GM18505 (cell line): ENCODE measurements around the gene ZNF662.
"Not testable (repeated sequence)": the region's sequence is repeated elsewhere in the genome, so short reads cannot be mapped to it uniquely, and the experiment has no call there.

Experiments used
- ATAC-seq: cut with Tn5 transposase; IDR thresholded peaks from one replicate; pipeline ENCODE4 v1.9.1; 2021; ENCODE audit not compliant: unreplicated experiment
- POLR2A ChIP-seq: IDR thresholded peaks from 4 replicates; pipeline ENCODE4 v1.6.1; 2011; ENCODE audit warnings: borderline replicate concordance; ENCODE audit not compliant: insufficient read depth, insufficient read length; ENCODE audit errors: extremely low read depth

Gene ZNF662

GRCh38 chr3:42876940-42877720 is 28.8 kb upstream of the ZNF662 start:
- TF ChIP-seq POLR2A: no peak
- no peak for ATAC-seq

GRCh38 chr3:42877881-42878280 is 28.1 kb upstream of the ZNF662 start:
- TF ChIP-seq POLR2A: no peak
- ATAC-seq: no peak

- TF ChIP-seq POLR2A: no peak
- no peak for ATAC-seq
These were observed 25.8 kb upstream of the ZNF662 start for GRCh38 chr3:42880183-42880582.

GRCh38 chr3:42880601-42881451 is 25.1 kb upstream of the ZNF662 start:
- no peak for TF ChIP-seq POLR2A
- ATAC-seq: peak; percentile 96

GRCh38 chr3:42883251-42883930 is 22.6 kb upstream of the ZNF662 start:
- not testable (repeated sequence) for ATAC-seq

GRCh38 chr3:42884324-42884723 is 21.6 kb upstream of the ZNF662 start:
- ATAC-seq: no peak
- no peak for TF ChIP-seq POLR2A

GRCh38 chr3:42886294-42886822 is 19.6 kb upstream of the ZNF662 start:
- TF ChIP-seq POLR2A: no peak
- no peak for ATAC-seq

GRCh38 chr3:42887084-42887483 is 18.9 kb upstream of the ZNF662 start:
- TF ChIP-seq POLR2A: no peak
- ATAC-seq: no peak

GRCh38 chr3:42891042-42891441 is 14.9 kb upstream of the ZNF662 start:
- ATAC-seq: no peak
- TF ChIP-seq POLR2A: no peak

- no peak for ATAC-seq
- TF ChIP-seq POLR2A: no peak
These were observed 13.8 kb upstream of the ZNF662 start for GRCh38 chr3:42892169-42892568.

GRCh38 chr3:42892807-42893206 is 13.1 kb upstream of the ZNF662 start:
- no peak for TF ChIP-seq POLR2A

GRCh38 chr3:42894698-42895579 is 11.0 kb upstream of the ZNF662 start:
- no peak for TF ChIP-seq POLR2A
- no peak for ATAC-seq

More at GRCh38 chr3:42892807-42893206, 13.1 kb upstream of the ZNF662 start:
- ATAC-seq: no peak
